ENCODE results near the gene PCYT2. TPM values are rescaled to one million over a fixed set of nuclear protein-coding genes. Genes with fewer than 3 reads are reported as not detected.
"Not testable (repeated sequence)": the region's sequence is repeated elsewhere in the genome, so short reads cannot be mapped to it uniquely, and the experiment has no call there.

PCYT2 gene
- total and polyA plus RNA-seq, 2 donors (not counting 1 experiment from before 2014, with no cell fraction given) = 33.4 to 34.9 TPM

GRCh38 chr17:81918832-81919545 lies 7.8 kb upstream of the PCYT2 start:
- Histone ChIP-seq H3K4me1 (ENCODE audit: control insufficient read depth in 2 of 2, insufficient read depth in 2 of 2, low read length in 2 of 2) (peaks cover 18 to 29% of the 10 kb centered on the region in 2 donors), H2AFZ (ENCODE audit: insufficient read depth, low read depth, low read length, poor library complexity, severe bottlenecking) (no peak overlapping the region), H3K4me3 (ENCODE audit: control extremely low read depth in 1 of 5, extremely low read depth in 1 of 5, insufficient read depth in 1 of 5, low read depth in 2 of 5, low read length in 4 of 5) (no peak overlapping the region), H3K27ac (ENCODE audit: low read length in 2 of 2) (peak overlapping the region in 1 of 2 donors; percentile 37), H4K20me1 (ENCODE audit: control insufficient read depth, insufficient read depth, low read length, poor library complexity, severe bottlenecking) (peaks cover 48% of the 10 kb centered on the region), H3K4me2 (replicated peaks; ENCODE audit: low read depth, low read length, poor library complexity, severe bottlenecking) (no peak overlapping the region), H3K79me2 (ENCODE audit: control insufficient read depth, insufficient read depth, low read length) (peaks cover 70% of the 10 kb centered on the region), H3K27me3 (replicated peaks in 1 of 4; ENCODE audit: control extremely low read depth in 1 of 4, control insufficient read depth in 3 of 4, insufficient read depth in 4 of 4, low read length in 3 of 4) (no peaks in the 10 kb centered on the region), H3K9ac (ENCODE audit: low read length) (no peak overlapping the region), H3K9me3 (ENCODE audit: control extremely low read depth in 1 of 3, control insufficient read depth in 2 of 3, insufficient read depth in 1 of 3, low read length in 2 of 3) (no peaks in the 10 kb centered on the region), H3K36me3 (replicated peaks in 1 of 2; ENCODE audit: control extremely low read depth in 1 of 2, control insufficient read depth in 1 of 2, extremely low read depth in 1 of 2, insufficient read depth in 2 of 2, low read length in 1 of 2) (peaks cover 0 to 26% of the 10 kb centered on the region in 2 experiments)
- no peak for DNase-seq
- ChIA-PET CTCF (no interaction called here), POLR2A (no interaction called here)
- no peak for ATAC-seq (ENCODE audit: low read depth)
- TF ChIP-seq EZH2 (IDR thresholded peaks at IDR 0.05; ENCODE audit: borderline replicate concordance, insufficient read depth, low read depth, low read length, poor library complexity, severe bottlenecking) = no peak
- no peak for TF ChIP-seq CTCF (IDR thresholded peaks at IDR 0.05)
- Mint-ChIP-seq H3K4me3 (peak overlapping the region; percentile 91), H3K27ac (peak overlapping the region; percentile 61), H3K27me3 (no peaks in the 10 kb centered on the region), H3K4me1 (peaks cover 34% of the 10 kb centered on the region), H3K9me3 (ENCODE audit: insufficient read depth) (no peaks in the 10 kb centered on the region)
- intact Hi-C loops (cut with micrococcal nuclease) = loop anchor here (1.0 to 2.0 kb wide), 4 partner anchors 7 to 104 kb away; partner anchors contain the start of genes ARHGDIA, CENPX, LRRC45 and P4HB
- 72% methylated on average over 12 of the region's 15 CpGs for WGBS (ENCODE audit: insufficient coverage)

- H3K27ac Mint-ChIP-seq = peak overlapping the region; percentile 90
- peak overlapping the region; percentile 37 to 44 for H3K27ac ChIP-seq (ENCODE audit: low read length in 2 of 2)
- POLR2A ChIA-PET = interaction anchor here (1.2 kb wide), 1 partner anchor 9 kb away, joined by 6 read pairs; the partner anchor contains the start of gene MAFG
- H3K4me1 ChIP-seq (ENCODE audit: control insufficient read depth in 2 of 2, insufficient read depth in 2 of 2, low read length in 2 of 2) = peaks cover 13 to 22% of the 10 kb centered on the region in 2 donors
- intact Hi-C loops (cut with micrococcal nuclease) = loop anchor here (1.0 to 2.0 kb wide), 4 partner anchors 8 to 104 kb away; partner anchors contain the start of genes ARHGDIA, CENPX, LRRC45 and P4HB
- H3K27me3 ChIP-seq (replicated peaks in 1 of 4; ENCODE audit: control extremely low read depth in 1 of 4, control insufficient read depth in 3 of 4, insufficient read depth in 4 of 4, low read length in 3 of 4); H3K27me3 Mint-ChIP-seq; DNase-seq; H3K9me3 Mint-ChIP-seq (ENCODE audit: insufficient read depth); CTCF ChIA-PET; H3K9me3 ChIP-seq (ENCODE audit: control extremely low read depth in 1 of 3, control insufficient read depth in 2 of 3, insufficient read depth in 1 of 3, low read length in 2 of 3): not testable (repeated sequence)
- WGBS (ENCODE audit: insufficient coverage) = 45% methylated on average over 9 of the region's 9 CpGs
- H3K36me3 ChIP-seq (replicated peaks in 1 of 2; ENCODE audit: control extremely low read depth in 1 of 2, control insufficient read depth in 1 of 2, extremely low read depth in 1 of 2, insufficient read depth in 2 of 2, low read length in 1 of 2) = peaks cover 0 to 33% of the 10 kb centered on the region in 2 experiments
- peak overlapping the region; percentile 88 for H3K4me2 ChIP-seq (replicated peaks; ENCODE audit: low read depth, low read length, poor library complexity, severe bottlenecking)
- peak overlapping the region; percentile 91 for H3K4me3 Mint-ChIP-seq
- H2AFZ ChIP-seq (ENCODE audit: insufficient read depth, low read depth, low read length, poor library complexity, severe bottlenecking) = peak overlapping the region; percentile 11
- peaks cover 32% of the 10 kb centered on the region for H3K4me1 Mint-ChIP-seq
- peak overlapping the region in 2 of 5 experiments; percentile 15 to 69 for H3K4me3 ChIP-seq (ENCODE audit: control extremely low read depth in 1 of 5, extremely low read depth in 1 of 5, insufficient read depth in 1 of 5, low read depth in 2 of 5, low read length in 4 of 5)
- H3K9ac ChIP-seq (ENCODE audit: low read length) = peak overlapping the region; percentile 78
- H3K79me2 ChIP-seq (ENCODE audit: control insufficient read depth, insufficient read depth, low read length) = peaks cover 63% of the 10 kb centered on the region
- peak; percentile 6 for ATAC-seq (ENCODE audit: low read depth)
- peaks cover 46% of the 10 kb centered on the region for H4K20me1 ChIP-seq (ENCODE audit: control insufficient read depth, insufficient read depth, low read length, poor library complexity, severe bottlenecking)
Observed at GRCh38 chr17:81918333-81918669, 7.1 kb upstream of the PCYT2 start.
